HepG2 (cell line): ENCODE measurements around the gene ZCCHC3. TPM values are rescaled to one million over a fixed set of nuclear protein-coding genes. Genes with fewer than 3 reads are reported as not detected.
A peak's percentile ranks its signal among the peaks of the same experiment; 100 is the strongest.

Experiments
- AGO2 ChIP-seq: fragments of 200-400 bp; formaldehyde crosslinking; optimal IDR thresholded peaks from 2 replicates; pipeline ENCODE3; 2017; ENCODE audit warnings: mild to moderate bottlenecking, low read depth, low read length, moderate library complexity
- BORCS8-MEF2B ChIP-seq: sonication (generic); formaldehyde crosslinking; IDR thresholded peaks from 2 replicates; pipeline ENCODE4 v1.8.0; 2022; ENCODE audit warnings: mild to moderate bottlenecking, missing genetic modification reagents
- CBX1 ChIP-seq: IDR thresholded peaks from one replicate; pipeline ENCODE4 v1.6.1; 2016; ENCODE audit warnings: antibody characterized with exemption, low read depth
- HMG20A ChIP-seq: IDR thresholded peaks from 2 replicates; pipeline ENCODE4 v1.6.1; 2016; ENCODE audit warnings: borderline replicate concordance
- HNF4A ChIP-seq: sonication (generic); formaldehyde crosslinking; IDR thresholded peaks from 2 replicates; pipeline ENCODE4 v1.4.0; 2020; ENCODE audit warnings: missing genetic modification reagents
- HNRNPLL ChIP-seq: fragments of 200-400 bp; formaldehyde crosslinking; IDR thresholded peaks from 2 replicates; pipeline ENCODE4 v1.6.1; 2017; ENCODE audit warnings: mild to moderate bottlenecking, low read depth, low read length; ENCODE audit not compliant: poor library complexity, severe bottlenecking
- KDM1A ChIP-seq: IDR thresholded peaks from 2 replicates; pipeline ENCODE4 v1.6.1; 2016; ENCODE audit warnings: missing compliant biosample characterization
- KDM6A ChIP-seq: IDR thresholded peaks from 2 replicates; pipeline ENCODE4 v1.6.1; 2016; ENCODE audit warnings: low read depth
- NPAS2 ChIP-seq: sonication (generic); formaldehyde crosslinking; IDR thresholded peaks from 2 replicates; pipeline ENCODE4 v1.8.0; 2022; ENCODE audit warnings: mild to moderate bottlenecking, missing genetic modification reagents, borderline replicate concordance
- NR2F2 ChIP-seq: IDR thresholded peaks from 2 replicates; pipeline ENCODE4 v1.6.1; 2012; ENCODE audit warnings: low read depth, inconsistent platforms, borderline replicate concordance
- PHF20 ChIP-seq: sonication (generic); formaldehyde crosslinking; IDR thresholded peaks from 2 replicates; pipeline ENCODE4 v1.5.0; 2020; ENCODE audit warnings: mild to moderate bottlenecking, missing genetic modification reagents
- REL ChIP-seq: sonication (generic); formaldehyde crosslinking; conservative IDR thresholded peaks from 2 replicates; pipeline ENCODE4 v1.8.0; 2022; ENCODE audit warnings: mild to moderate bottlenecking, missing genetic modification reagents, moderate library complexity
- TARDBP ChIP-seq: sonication (generic); formaldehyde crosslinking; IDR thresholded peaks from 2 replicates; pipeline ENCODE4 v1.8.0; 2022; ENCODE audit warnings: mild to moderate bottlenecking, missing genetic modification reagents
- TCF7 ChIP-seq: sonication (generic); IDR thresholded peaks from 2 replicates; pipeline ENCODE4 v1.6.1; 2016; ENCODE audit warnings: antibody characterized with exemption, low read depth
- TOE1 ChIP-seq: sonication (generic); formaldehyde crosslinking; IDR thresholded peaks from 2 replicates; pipeline ENCODE4 v1.4.0; 2020; ENCODE audit warnings: mild to moderate bottlenecking, missing genetic modification reagents
- ZBTB33 ChIP-seq: sonication (generic); formaldehyde crosslinking; IDR thresholded peaks from 2 replicates; pipeline ENCODE4 v1.4.0; 2020; ENCODE audit warnings: missing genetic modification reagents
- ZC3H13 ChIP-seq: sonication (generic); formaldehyde crosslinking; IDR thresholded peaks from 2 replicates; pipeline ENCODE4 v1.8.1; 2023; ENCODE audit warnings: mild to moderate bottlenecking, missing genetic modification reagents, moderate library complexity
- ZNF234 ChIP-seq: sonication (generic); formaldehyde crosslinking; conservative IDR thresholded peaks from 2 replicates; pipeline ENCODE4 v1.5.1; 2020; ENCODE audit warnings: mild to moderate bottlenecking, missing genetic modification reagents
- ZNF263 ChIP-seq: sonication (generic); formaldehyde crosslinking; IDR thresholded peaks from 2 replicates; pipeline ENCODE4 v1.4.0; 2020; ENCODE audit warnings: missing genetic modification reagents
- ZNF335 ChIP-seq: sonication (generic); formaldehyde crosslinking; IDR thresholded peaks from 2 replicates; pipeline ENCODE4 v1.4.0; 2020; ENCODE audit warnings: missing genetic modification reagents
- ZNF343 ChIP-seq: sonication (generic); formaldehyde crosslinking; IDR thresholded peaks from 2 replicates; pipeline ENCODE4 v1.4.0; 2020; ENCODE audit warnings: mild to moderate bottlenecking, missing genetic modification reagents
- ZNF350 ChIP-seq: sonication (generic); formaldehyde crosslinking; IDR thresholded peaks from 2 replicates; pipeline ENCODE4 v1.4.0; 2020; ENCODE audit warnings: mild to moderate bottlenecking, low read depth, missing genetic modification reagents, borderline replicate concordance
- ZNF441 ChIP-seq: sonication (generic); formaldehyde crosslinking; IDR thresholded peaks from 2 replicates; pipeline ENCODE4 v1.7.0; 2021; ENCODE audit warnings: missing genetic modification reagents, borderline replicate concordance
- ZNF652 ChIP-seq: IDR thresholded peaks from 2 replicates; pipeline ENCODE4 v1.6.1; 2016; ENCODE audit warnings: low read depth, borderline replicate concordance
- ZNF670 ChIP-seq: sonication (generic); formaldehyde crosslinking; IDR thresholded peaks from 2 replicates; pipeline ENCODE4 v1.8.0; 2022; ENCODE audit warnings: mild to moderate bottlenecking, missing genetic modification reagents, borderline replicate concordance
- ZNF704 ChIP-seq: sonication (generic); formaldehyde crosslinking; IDR thresholded peaks from 2 replicates; pipeline ENCODE4 v1.8.1; 2023; ENCODE audit warnings: mild to moderate bottlenecking, inconsistent platforms, moderate library complexity, missing genetic modification reagents, borderline replicate concordance
- ZNF784 ChIP-seq: sonication (generic); formaldehyde crosslinking; IDR thresholded peaks from 2 replicates; pipeline ENCODE4 v1.5.1; 2020; ENCODE audit warnings: missing genetic modification reagents, mild to moderate bottlenecking, borderline replicate concordance
- ZSCAN30 ChIP-seq: sonication (generic); formaldehyde crosslinking; IDR thresholded peaks from 2 replicates; pipeline ENCODE4 v1.5.0; 2020; ENCODE audit warnings: mild to moderate bottlenecking, missing genetic modification reagents
- polyA plus RNA-seq, 8 experiments: library from polyadenylated mRNA; depleted of rRNA in 3 of 8; stranded (reverse) in 7 of 8; unstranded in 1 of 8; fragments of >200 nt; fragmentation: Illumina TruSeq in 4 of 8; extraction: Trizol in 4 of 8; gene quantifications; 2 replicates each; pipeline versions ENCODE4 v1.2.1 to v1.2.3, GENCODE V29; 2011 to 2016; ENCODE audit warnings: low read depth in 4 of 8, missing spikeins in 1 of 8, mixed read lengths in 1 of 8; ENCODE audit not compliant: insufficient read depth in 1 of 8
- total RNA-seq, 5 experiments: library from RNA; depleted of rRNA; stranded (reverse); fragments of >200 nt; fragmentation: Illumina TruSeq; extraction: Trizol; gene quantifications; 2 replicates each; pipeline ENCODE4 v1.2.3, GENCODE V29; 2016; ENCODE audit warnings: low read depth in 1 of 5

ZCCHC3 gene
- total and polyA plus RNA-seq, 2 of the 13 experiments (the other 11 are each of a cell fraction or from before 2014, with no cell fraction given) = 46.6 to 63.0 TPM

DNA sequence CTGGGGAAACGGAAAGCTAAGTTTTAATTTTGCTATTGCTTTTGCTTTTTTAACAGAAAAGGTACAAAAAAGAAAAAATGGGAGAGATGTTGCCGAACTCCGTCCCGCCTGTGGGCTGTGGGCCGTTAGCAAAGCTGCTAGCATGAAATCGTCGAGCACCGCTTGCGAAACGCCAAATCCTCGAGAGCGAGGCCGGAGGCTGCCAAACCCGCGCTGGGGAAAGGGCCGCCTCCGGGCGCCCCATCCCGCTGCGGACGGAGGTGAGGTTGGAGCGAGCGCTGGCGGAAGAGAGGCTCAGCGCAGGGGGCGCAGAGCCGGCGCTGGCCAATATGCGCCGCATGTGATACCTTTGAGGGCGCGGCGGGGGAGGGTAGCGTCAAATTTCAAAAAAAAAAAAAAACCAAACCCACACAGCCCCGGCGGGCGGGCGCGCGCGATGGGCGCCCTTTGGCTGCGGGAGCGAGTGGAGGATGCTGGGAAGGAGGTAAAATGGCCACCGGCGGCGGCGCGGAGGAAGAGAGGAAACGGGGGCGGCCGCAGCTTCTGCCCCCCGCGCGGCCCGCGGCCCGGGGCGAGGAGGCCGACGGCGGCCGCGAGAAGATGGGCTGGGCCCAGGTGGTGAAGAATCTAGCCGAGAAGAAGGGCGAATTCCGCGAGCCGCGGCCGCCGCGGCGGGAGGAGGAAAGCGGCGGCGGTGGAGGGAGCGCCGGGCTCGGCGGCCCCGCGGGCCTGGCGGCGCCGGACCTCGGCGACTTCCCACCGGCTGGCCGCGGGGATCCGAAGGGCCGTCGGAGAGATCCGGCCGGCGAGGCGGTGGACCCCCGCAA lies at the start of gene ZCCHC3 (continued):
- TF ChIP-seq ZNF263 (CRISPR knock-in tag) (peak; percentile 84), ZSCAN30 (peak; percentile 97), ZBTB33 (peak; percentile 81), NR2F2 (no peak; the same call in 1 of the 2 replicates), ZNF441 (peak; percentile 98), TARDBP (CRISPR knock-in tag) (peak; percentile 90), BORCS8-MEF2B (CRISPR knock-in tag) (peak; percentile 93), REL (CRISPR knock-in tag) (peak; percentile 96), HMG20A (CRISPR knock-in tag) (peak; percentile 86), HNRNPLL (peak; percentile 100), ZC3H13 (peak; percentile 99), KDM6A (CRISPR knock-in tag) (peak; percentile 39; the same call in 1 of the 2 replicates), ZNF350 (CRISPR knock-in tag) (peak; percentile 100), ZNF343 (CRISPR knock-in tag) (peak; percentile 36; the same call in 1 of the 2 replicates), TOE1 (CRISPR knock-in tag) (peak; percentile 87; the same call in 1 of the 2 replicates), ZNF234 (CRISPR knock-in tag) (peak; percentile 98), ZNF784 (CRISPR knock-in tag) (peak; percentile 93), NPAS2 (no peak), HNF4A (CRISPR knock-in tag) (peak; percentile 75), KDM1A (CRISPR knock-in tag) (peak; percentile 87; the same call in 1 of the 2 replicates), ZNF335 (CRISPR knock-in tag) (peak; percentile 90), AGO2 (peak; percentile 90), ZNF652 (CRISPR knock-in tag) (peak; percentile 70), CBX1 (peak; percentile 93), ZNF704 (CRISPR knock-in tag) (peak; percentile 96; the same call in 1 of the 2 replicates), ZNF670 (peak; percentile 100), TCF7 (peak; percentile 71), PHF20 (CRISPR knock-in tag) (peak; percentile 69)
